ENCODE data around the gene TRIM71. TPM values are rescaled to one million over a fixed set of nuclear protein-coding genes. Genes with fewer than 3 reads are reported as not detected.

The TRIM71 gene
- total RNA-seq, 1 experiment from 2014 or later, result 0.17 TPM

- intact Hi-C loops (cut with micrococcal nuclease), result no loop called here
- no peak overlapping the region for H2AFZ ChIP-seq (ENCODE audit: low read depth, low read length, poor library complexity, severe bottlenecking)
- POLR2A ChIA-PET, result no interaction called here
- no peaks in the 10 kb centered on the region for H3K36me3 ChIP-seq (ENCODE audit: control insufficient read depth in 1 of 2, insufficient read depth in 2 of 2, low read length in 2 of 2)
- H4K20me1 ChIP-seq (ENCODE audit: insufficient read depth), result no peaks in the 10 kb centered on the region
- no peaks in the 10 kb centered on the region for H3K9me2 ChIP-seq (ENCODE audit: insufficient read depth)
- no peak overlapping the region for H3K9ac ChIP-seq (ENCODE audit: low read length)
- TF ChIP-seq MAX (IDR thresholded peaks at IDR 0.05) (no peak), EZH2phosphoT487 (IDR thresholded peaks at IDR 0.05; ENCODE audit: borderline replicate concordance) (no peak), CBX3 (IDR thresholded peaks at IDR 0.05; ENCODE audit: low read depth) (no peak), EGR1 (IDR thresholded peaks at IDR 0.05; ENCODE audit: low read depth) (no peak), ELF1 (IDR thresholded peaks at IDR 0.05; ENCODE audit: borderline replicate concordance, low read depth) (no peak), CEBPB (IDR thresholded peaks at IDR 0.05; ENCODE audit: low read depth) (no peak), JUND (IDR thresholded peaks at IDR 0.05) (no peak), ZBTB33 (IDR thresholded peaks at IDR 0.05; ENCODE audit: extremely low read depth, insufficient replicate concordance, low read length) (no peak), YY1 (IDR thresholded peaks at IDR 0.05; ENCODE audit: extremely low read depth, insufficient replicate concordance, low read depth, low read length) (no peak), ZFX (IDR thresholded peaks at IDR 0.05) (no peak), EZH2 (IDR thresholded peaks at IDR 0.05) (no peak), TCF7L2 (IDR thresholded peaks at IDR 0.05; ENCODE audit: borderline replicate concordance, extremely low read depth, insufficient read depth, insufficient read length) (no peak), SIN3A (IDR thresholded peaks at IDR 0.05; ENCODE audit: low read depth) (no peak), POLR2A (IDR thresholded peaks at IDR 0.05; ENCODE audit: borderline replicate concordance, extremely low read depth, insufficient read depth, insufficient read length) (no peak)
- ATAC-seq (no peak), DNase-seq (ENCODE audit: low read depth, low spot score) (no peak)
- no peak overlapping the region for H3K27ac ChIP-seq (ENCODE audit: low read depth, low read length)
- no peaks in the 10 kb centered on the region for H3K27me3 ChIP-seq (ENCODE audit: insufficient read depth, low read length)
- H3K9me3 ChIP-seq (ENCODE audit: control insufficient read depth in 1 of 2, insufficient read depth in 1 of 2, low read depth in 1 of 2, low read length in 2 of 2), result no peaks in the 10 kb centered on the region
- H3K4me1 ChIP-seq (ENCODE audit: control insufficient read depth in 1 of 2, insufficient read depth in 2 of 2, low read length in 2 of 2), result no peaks in the 10 kb centered on the region
- CTCF ChIA-PET, result no interaction called here
- H3K4me3 ChIP-seq (replicated peaks in 1 of 2; ENCODE audit: low read depth in 1 of 2, low read length in 2 of 2), result no peak overlapping the region
- no peaks in the 10 kb centered on the region for H3K79me2 ChIP-seq (ENCODE audit: insufficient read depth, low read length)
- RAD21 ChIA-PET (ENCODE audit: low non-redundant PET in 1 of 2, low total read pairs in 2 of 2, uncharacterized antibody in 2 of 2, unreplicated experiment in 2 of 2), result no interaction called here
- no TSS peak for BruUV-seq (replicated peaks)
- no peak overlapping the region for H3K4me2 ChIP-seq (ENCODE audit: low read length)
Measured at GRCh38 chr3:32816439-32817256, 1.1 kb upstream of the TRIM71 start.

Data from HCT116 (cell line).